ENCODE results near the gene CCR8.

- TF ChIP-seq CTCF (IDR thresholded peaks at IDR 0.05), result no peak
- TF ChIP-seq EZH2phosphoT487 (IDR thresholded peaks at IDR 0.05), result no peak
Measured at GRCh38 chr3:39339086-39339485, 9.6 kb downstream of the CCR8 start.
